HAP-1 (cell line): Measurements from ENCODE around the gene AGAP1.

Experiments
- DNase-seq, 2 experiments: peaks; one replicate each; pipeline ENCODE4 v3.0.0-alpha.2; 2016 to 2020; ENCODE audit warnings: low spot score in 2 of 2
- H3K27me3 ChIP-seq: fragments of 250-450 bp; sonication (Bioruptor Pico); 2 replicates; pipeline ENCODE4 v1.5.1; 2020; ENCODE audit warnings: low read depth, mild to moderate bottlenecking, moderate library complexity
- H3K36me3 ChIP-seq: fragments of 250-450 bp; sonication (Bioruptor Pico); replicated peaks from 2 replicates; pipeline ENCODE4 v1.5.1; 2020; ENCODE audit warnings: mild to moderate bottlenecking
- H3K4me1 ChIP-seq: fragments of 250-450 bp; sonication (Bioruptor Pico); 2 replicates; pipeline ENCODE4 v1.5.1; 2020; ENCODE audit warnings: mild to moderate bottlenecking
- H3K4me3 ChIP-seq: fragments of 250-450 bp; sonication (Bioruptor Pico); 2 replicates; pipeline ENCODE4 v1.5.1; 2020; ENCODE audit warnings: mild to moderate bottlenecking, moderate library complexity
- H3K9me3 ChIP-seq: fragments of 250-450 bp; sonication (Bioruptor Pico); 2 replicates; pipeline ENCODE4 v1.5.1; 2020; ENCODE audit warnings: mild to moderate bottlenecking, moderate library complexity
- in situ Hi-C: fragments of 300-500 bp; cut with MboI; formaldehyde crosslinking; loops from 3 replicates; pipeline ENCODE4 v1.14.3; 2020; ENCODE audit warnings: low sequenced_read_pairs, inconsistent platforms, mixed read lengths

The AGAP1 gene

DNA sequence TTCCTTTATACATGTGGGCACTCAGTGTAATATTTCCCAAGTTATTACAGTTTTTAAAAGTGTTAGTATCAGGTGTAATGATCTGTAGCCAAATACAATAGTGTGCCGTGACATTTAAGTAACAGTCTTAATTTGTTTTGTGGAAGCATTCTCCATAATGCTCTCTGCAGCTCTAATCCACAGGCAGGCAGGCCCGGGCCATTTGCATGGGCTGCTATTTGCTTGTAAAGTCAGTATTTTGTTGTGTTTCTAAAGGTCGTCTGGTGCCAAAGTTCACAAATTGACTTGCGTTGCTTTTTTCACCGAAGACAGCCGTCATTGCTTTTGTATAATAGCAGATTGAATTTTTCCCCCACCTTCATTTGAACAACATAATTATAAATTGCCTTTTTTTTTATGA lies 521.3 kb downstream of the AGAP1 start:
- Histone ChIP-seq H3K36me3 (no peaks in the 10 kb centered on the region), H3K4me1 (peaks cover 17% of the 10 kb centered on the region), H3K4me3 (no peak overlapping the region), H3K9me3 (no peaks in the 10 kb centered on the region), H3K27me3 (no peaks in the 10 kb centered on the region)
- in situ Hi-C loops, result no loop called here
- DNase-seq, result peak; percentile 48 to 58

DNA sequence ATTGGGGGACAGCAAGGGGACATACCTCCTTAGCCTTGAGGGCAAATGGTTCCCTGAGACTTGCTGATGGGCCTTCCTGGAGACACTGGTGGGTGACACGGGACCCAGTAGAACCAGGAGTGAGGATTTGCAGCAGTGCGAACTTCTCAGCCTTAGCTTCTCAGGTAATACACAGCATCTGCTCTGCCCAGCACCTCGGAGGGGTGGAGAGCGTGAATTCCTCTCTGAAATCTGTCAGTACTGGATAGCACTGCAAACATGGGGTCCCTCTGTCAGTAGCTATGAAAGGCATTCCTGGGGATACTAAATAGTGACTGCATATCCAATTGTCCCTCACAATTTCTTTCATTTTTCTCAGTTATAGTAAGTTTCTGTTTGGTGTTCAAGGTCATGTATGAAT lies 522.7 kb downstream of the AGAP1 start:
- no peak overlapping the region for H3K4me3 ChIP-seq
- H3K27me3 ChIP-seq, result no peaks in the 10 kb centered on the region
- H3K4me1 ChIP-seq, result peaks cover 17% of the 10 kb centered on the region
- no peaks in the 10 kb centered on the region for H3K9me3 ChIP-seq
- no peaks in the 10 kb centered on the region for H3K36me3 ChIP-seq
- in situ Hi-C loops, result no loop called here
- no peak for DNase-seq

DNA sequence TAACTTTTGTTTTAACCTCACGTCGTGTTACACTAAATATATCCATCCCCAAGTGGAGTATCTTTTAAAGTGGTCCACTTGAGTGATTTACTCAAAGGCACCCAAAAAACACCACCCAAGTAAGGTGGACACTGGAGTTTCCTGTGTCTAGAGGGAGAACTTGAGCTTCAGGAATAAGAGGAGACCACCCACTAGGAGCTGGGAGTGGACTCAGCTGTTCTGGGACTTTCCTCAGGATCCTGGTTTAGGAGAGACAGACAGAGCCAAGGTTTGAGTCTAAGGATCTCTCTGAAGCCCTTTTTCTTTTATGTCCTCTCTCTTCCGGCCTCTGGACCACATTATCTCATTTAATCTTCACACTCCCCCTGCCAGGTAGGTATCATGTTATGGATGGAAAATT lies 523.6 kb downstream of the AGAP1 start:
- Histone ChIP-seq H3K9me3 (no peaks in the 10 kb centered on the region), H3K4me3 (no peak overlapping the region), H3K4me1 (peaks cover 17% of the 10 kb centered on the region), H3K27me3 (no peaks in the 10 kb centered on the region), H3K36me3 (no peaks in the 10 kb centered on the region)
- no peak for DNase-seq
- in situ Hi-C loops, result no loop called here

DNA sequence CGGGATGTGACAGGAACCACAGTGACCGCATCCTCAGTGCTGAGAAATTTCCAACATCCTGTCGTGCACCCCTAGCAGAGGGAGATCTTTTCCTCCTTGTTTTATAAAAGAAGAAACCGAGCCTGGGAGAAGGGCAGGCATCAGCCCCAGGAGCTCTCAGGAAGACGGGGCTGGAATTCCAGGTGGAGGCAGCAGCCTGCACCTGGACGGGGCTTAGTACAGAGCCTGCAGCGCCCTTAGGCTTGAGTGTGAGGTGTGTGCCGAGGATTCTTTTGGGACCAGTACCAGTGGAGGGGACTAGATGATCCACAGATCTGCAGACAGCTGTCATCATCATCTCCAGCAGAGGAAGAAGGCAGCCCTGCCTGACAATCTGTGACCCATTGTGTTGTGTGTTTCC lies 525.6 kb downstream of the AGAP1 start:
- in situ Hi-C loops, result no loop called here
- Histone ChIP-seq H3K4me3 (no peak overlapping the region), H3K27me3 (no peaks in the 10 kb centered on the region), H3K4me1 (peaks cover 16% of the 10 kb centered on the region), H3K36me3 (no peaks in the 10 kb centered on the region), H3K9me3 (no peaks in the 10 kb centered on the region)
- DNase-seq, result no peak

DNA sequence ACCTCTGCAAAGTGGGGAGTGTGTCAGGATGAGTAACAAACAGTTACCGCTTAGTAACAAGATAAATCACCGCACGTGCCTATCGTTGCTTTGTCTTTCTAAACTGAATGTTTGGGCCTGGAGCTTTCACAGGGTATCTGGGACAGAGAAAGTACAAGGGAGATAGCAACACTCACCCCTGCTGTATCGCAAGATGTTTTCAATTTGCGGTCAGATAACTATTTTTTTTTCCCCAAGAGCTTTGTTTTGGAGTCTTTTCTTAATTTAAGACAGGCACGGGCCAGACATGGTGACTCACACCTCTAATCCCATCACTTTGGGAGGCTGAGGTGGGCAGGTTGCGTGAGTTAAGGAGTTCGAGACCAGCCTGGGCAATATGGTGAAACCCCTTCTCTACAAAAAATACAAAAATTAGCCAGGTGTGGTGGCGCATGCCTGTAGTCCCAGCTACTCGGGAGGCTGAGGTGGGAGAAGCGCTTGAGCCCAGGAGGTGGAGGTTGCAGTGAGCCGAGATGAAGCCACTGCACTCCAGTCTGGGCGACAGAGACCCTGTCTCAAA lies 527.7 kb downstream of the AGAP1 start:
- H3K9me3 ChIP-seq, result no peaks in the 10 kb centered on the region
- no peaks in the 10 kb centered on the region for H3K4me1 ChIP-seq
- no peak for DNase-seq
- H3K4me3 ChIP-seq, result no peak overlapping the region
- in situ Hi-C loops, result no loop called here
- H3K36me3 ChIP-seq, result no peaks in the 10 kb centered on the region
- no peaks in the 10 kb centered on the region for H3K27me3 ChIP-seq

DNA sequence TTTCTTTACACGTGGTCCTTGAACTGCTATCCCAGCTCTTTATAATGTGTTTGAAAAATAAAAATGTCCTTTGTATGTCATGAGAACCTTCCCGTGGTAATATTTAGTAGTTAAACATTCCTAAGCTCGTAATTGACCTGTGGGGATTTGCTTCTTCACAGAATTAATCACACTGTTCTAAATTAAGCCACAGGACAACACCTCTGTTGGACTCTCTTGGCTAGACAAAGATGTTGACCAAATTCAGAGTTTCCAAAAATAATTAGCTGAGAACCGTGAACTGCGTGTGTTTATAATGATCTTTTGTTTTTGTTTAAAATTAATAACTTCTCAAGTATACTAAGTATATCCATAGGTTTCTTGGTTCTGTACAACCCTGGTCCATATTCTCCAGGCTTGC lies 528.3 kb downstream of the AGAP1 start:
- Histone ChIP-seq H3K36me3 (no peaks in the 10 kb centered on the region), H3K4me3 (no peak overlapping the region), H3K27me3 (no peaks in the 10 kb centered on the region), H3K4me1 (no peaks in the 10 kb centered on the region), H3K9me3 (no peaks in the 10 kb centered on the region)
- no peak for DNase-seq
- in situ Hi-C loops, result no loop called here

DNA sequence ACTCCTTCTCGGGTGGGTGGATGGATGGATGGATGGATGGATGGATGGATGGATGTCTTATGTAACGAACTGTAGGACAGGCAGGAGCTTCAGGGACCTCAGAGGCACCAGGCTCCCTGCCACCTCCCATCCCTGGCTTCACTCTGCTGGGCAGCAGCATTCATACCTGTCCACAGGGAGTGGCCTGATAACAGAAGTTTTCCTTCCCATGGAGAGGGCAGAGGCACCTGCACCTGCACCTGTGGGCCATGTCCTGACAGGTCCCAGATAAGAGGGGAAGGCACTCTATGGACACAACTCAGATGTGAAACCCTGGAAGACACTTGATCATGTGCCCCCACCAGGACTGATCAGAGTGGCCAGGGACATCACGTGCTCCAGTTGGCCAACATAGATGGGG lies 532.0 kb downstream of the AGAP1 start:
- no peak overlapping the region for H3K4me3 ChIP-seq
- no peaks in the 10 kb centered on the region for H3K4me1 ChIP-seq
- no peak for DNase-seq
- in situ Hi-C loops, result no loop called here
- H3K36me3 ChIP-seq, result no peaks in the 10 kb centered on the region
- no peaks in the 10 kb centered on the region for H3K9me3 ChIP-seq
- no peaks in the 10 kb centered on the region for H3K27me3 ChIP-seq

DNA sequence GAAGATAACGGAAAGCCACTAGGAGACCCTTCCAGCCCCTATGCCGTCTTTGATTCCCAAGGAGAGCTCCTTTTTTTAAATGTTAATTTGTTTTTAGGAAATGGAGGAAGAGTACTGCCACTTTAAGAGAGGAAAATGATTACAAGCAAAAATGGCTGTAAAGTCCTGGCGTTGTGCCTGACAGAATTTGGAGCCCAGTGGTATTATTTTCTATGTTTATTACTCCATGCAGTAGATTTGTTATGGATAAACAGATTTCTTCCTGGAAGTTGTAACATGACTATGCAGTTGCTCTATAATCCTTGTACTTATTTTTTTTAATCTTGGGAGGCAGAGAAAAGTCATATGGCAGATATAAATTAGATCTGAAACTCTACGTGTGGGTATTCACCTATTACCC lies 533.0 kb downstream of the AGAP1 start:
- Histone ChIP-seq H3K36me3 (no peaks in the 10 kb centered on the region), H3K4me1 (no peaks in the 10 kb centered on the region), H3K4me3 (no peak overlapping the region), H3K9me3 (no peaks in the 10 kb centered on the region), H3K27me3 (no peaks in the 10 kb centered on the region)
- in situ Hi-C loops, result no loop called here
- DNase-seq, result no peak

DNA sequence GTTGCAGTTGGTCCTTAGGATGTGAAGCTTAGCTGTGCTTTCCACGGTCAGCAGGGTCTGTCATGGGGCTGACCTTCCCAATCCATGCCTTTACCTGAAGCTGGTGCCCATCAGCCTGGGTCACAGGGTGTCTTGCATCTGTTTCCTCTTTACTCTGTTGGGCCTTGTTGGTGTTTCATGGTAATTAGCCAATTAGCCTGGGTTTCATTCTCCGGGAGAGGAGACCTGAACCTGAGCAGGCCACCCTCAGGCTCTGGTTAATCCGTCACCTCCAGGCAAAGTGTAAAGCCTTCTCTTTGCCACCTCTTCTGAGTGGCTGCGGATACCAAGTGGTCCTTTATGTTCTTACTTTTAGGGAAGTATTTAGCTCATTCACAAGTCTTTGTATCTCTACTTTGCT lies 534.2 kb downstream of the AGAP1 start:
- no peak overlapping the region for H3K4me3 ChIP-seq
- no peaks in the 10 kb centered on the region for H3K9me3 ChIP-seq
- DNase-seq, result no peak
- H3K4me1 ChIP-seq, result no peaks in the 10 kb centered on the region
- no peaks in the 10 kb centered on the region for H3K27me3 ChIP-seq
- in situ Hi-C loops, result no loop called here
- no peaks in the 10 kb centered on the region for H3K36me3 ChIP-seq

DNA sequence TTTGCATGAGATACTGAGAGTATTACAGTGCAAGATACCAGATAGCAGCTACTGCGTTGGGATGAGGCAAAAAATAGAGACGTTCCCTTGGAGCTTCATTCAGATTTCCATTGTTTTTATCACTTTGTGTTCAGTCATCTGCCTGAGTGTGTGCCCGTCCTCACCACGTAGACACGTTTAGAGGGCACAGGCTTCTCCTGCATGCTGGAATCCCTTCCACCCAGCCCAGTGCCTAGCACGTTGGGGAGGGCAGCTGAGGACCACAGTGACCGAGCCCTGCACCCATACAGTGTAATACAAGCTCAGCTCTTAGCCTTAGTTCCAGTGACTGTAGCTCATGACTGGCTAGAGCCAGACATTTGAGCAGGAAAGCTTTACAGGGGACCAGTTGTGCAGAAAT lies 539.6 kb downstream of the AGAP1 start:
- peaks cover 8% of the 10 kb centered on the region; the same call in 1 of the 2 replicates for H3K4me1 ChIP-seq
- no peaks in the 10 kb centered on the region for H3K36me3 ChIP-seq
- DNase-seq, result no peak
- in situ Hi-C loops, result no loop called here
- H3K9me3 ChIP-seq, result no peaks in the 10 kb centered on the region
- H3K27me3 ChIP-seq, result no peaks in the 10 kb centered on the region
- H3K4me3 ChIP-seq, result no peak overlapping the region

DNA sequence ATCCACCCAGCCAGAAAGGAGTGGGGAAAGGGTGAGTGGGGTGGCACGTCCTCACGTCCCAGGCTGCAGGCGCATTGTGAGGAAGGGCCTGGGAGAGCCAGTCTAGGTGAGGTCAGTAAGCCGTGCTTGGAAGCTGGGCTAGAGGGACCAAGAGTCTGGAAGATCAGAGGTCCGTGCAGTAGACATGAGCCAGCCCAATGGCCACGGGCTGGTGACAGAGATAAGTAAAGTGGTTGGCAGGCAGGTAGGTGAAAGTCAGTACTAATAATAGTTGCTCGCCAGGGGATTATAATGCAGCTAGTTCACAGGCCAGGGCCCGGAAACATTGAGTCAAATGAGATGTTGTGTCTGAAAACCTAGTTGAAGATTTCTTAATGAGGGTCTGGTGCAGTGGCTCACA lies 541.1 kb downstream of the AGAP1 start:
- no peak for DNase-seq
- Histone ChIP-seq H3K27me3 (no peaks in the 10 kb centered on the region), H3K4me3 (no peak overlapping the region), H3K9me3 (no peaks in the 10 kb centered on the region), H3K4me1 (peaks cover 8% of the 10 kb centered on the region; the same call in 1 of the 2 replicates), H3K36me3 (no peaks in the 10 kb centered on the region)
- in situ Hi-C loops, result no loop called here

DNA sequence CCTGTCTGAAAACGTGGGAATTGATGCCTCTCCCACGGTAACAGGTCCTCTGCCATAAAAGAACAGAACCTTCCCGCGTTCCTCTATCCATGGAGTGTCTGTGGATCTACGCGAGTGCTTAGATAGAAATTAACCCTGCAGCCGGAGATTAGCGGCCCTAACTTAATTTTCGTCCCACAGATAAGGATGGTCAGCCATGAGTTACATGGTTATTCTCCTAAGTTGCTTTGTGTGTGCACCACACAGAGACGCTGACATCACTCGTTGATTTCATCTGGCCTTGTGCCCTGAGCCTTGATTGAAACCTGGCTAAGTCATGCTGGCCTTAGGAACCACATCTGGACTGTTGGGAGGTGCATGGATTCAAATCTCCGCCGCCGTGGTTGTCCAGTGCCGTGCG lies 542.2 kb downstream of the AGAP1 start:
- Histone ChIP-seq H3K27me3 (no peaks in the 10 kb centered on the region), H3K9me3 (no peaks in the 10 kb centered on the region), H3K4me1 (peaks cover 8% of the 10 kb centered on the region; the same call in 1 of the 2 replicates), H3K4me3 (no peak overlapping the region), H3K36me3 (no peaks in the 10 kb centered on the region)
- in situ Hi-C loops, result no loop called here
- DNase-seq, result no peak

DNA sequence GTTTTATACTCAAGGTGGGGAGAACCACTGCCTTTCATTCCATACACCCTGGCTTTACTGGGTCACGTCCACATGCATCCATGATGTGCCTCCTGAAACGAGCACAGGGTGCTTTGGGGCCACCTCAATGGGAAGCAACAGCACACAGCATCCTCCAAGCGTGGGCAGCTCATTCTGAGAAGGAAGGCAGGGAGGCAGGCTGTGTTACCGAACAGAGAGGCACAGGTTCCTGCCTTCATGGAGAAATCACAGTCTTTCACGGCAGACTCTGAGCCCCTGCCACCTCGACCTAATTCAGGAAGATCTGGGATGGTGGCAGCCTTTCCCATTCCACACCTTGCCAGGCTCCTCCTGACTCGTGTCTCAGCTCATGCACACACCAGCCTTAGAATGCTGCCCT lies 544.3 kb downstream of the AGAP1 start:
- in situ Hi-C loops, result no loop called here

DNA sequence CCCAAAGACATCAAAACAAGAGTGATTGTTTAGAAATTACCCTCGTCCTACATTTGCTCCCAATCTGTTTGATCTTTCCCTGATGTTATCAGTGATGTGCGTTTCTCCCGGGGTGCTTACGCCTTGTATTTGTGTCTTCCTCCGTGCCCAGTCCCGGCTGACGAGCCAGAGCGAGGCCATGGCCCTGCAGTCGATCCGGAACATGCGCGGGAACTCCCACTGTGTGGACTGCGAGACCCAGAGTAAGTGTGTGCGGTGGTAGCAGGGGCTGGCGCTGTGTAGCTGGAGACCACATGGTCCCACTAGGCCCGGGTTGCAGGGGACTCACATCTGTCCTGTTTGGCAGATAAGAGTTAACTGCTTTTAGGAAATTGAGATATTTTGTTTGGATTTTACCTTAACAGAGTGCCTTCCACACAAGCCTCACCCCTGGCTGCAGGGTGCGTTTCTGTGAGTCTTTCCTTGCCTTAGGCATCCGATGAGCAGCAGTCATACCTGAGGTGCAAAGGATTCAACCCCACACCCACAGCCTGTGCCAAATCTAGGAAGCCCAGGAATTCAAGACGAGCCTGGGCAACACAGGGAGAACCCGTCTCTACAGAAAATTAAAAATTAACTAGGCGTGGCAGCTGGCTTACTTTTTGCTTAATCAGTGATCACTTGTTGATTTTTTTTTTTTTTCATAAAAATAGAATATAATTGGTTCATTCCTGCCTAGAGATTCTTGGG lies 546.9 kb downstream of the AGAP1 start:
- no peak for DNase-seq
- in situ Hi-C loops, result no loop called here
- no peaks in the 10 kb centered on the region for H3K36me3 ChIP-seq
- H3K27me3 ChIP-seq, result no peaks in the 10 kb centered on the region
- H3K4me3 ChIP-seq, result no peak overlapping the region
- H3K9me3 ChIP-seq, result no peaks in the 10 kb centered on the region
- H3K4me1 ChIP-seq, result peaks cover 8% of the 10 kb centered on the region; the same call in 1 of the 2 replicates

More for the DNA sequence above, 544.3 kb downstream of the AGAP1 start:
- H3K27me3 ChIP-seq, result no peaks in the 10 kb centered on the region
- H3K9me3 ChIP-seq, result no peaks in the 10 kb centered on the region
- DNase-seq, result peak in 1 of 2 experiments; percentile 27
- H3K4me3 ChIP-seq, result no peak overlapping the region
- no peaks in the 10 kb centered on the region for H3K36me3 ChIP-seq
- peaks cover 8% of the 10 kb centered on the region; the same call in 1 of the 2 replicates for H3K4me1 ChIP-seq
